Activated CD8-positive, alpha-beta T cell treated with anti-CD3 and anti-CD28 coated beads for 36 hours (primary cell): ENCODE data around the gene GZF1. TPM values are rescaled to one million over a fixed set of nuclear protein-coding genes. Genes with fewer than 3 reads are reported as not detected.

ENCODE experiments used
- ATAC-seq: fragments of 200-7000 bp; cut with Tn5 transposase; one replicate; pipeline ENCODE4 v1.10.0; 2021; ENCODE audit warnings: mild to moderate bottlenecking, moderate library complexity
- CTCF ChIA-PET: fragments of 350-600 bp; sonication (Branson Sonifier 250); formaldehyde crosslinking; loops from one replicate; lab custom pipeline; 2021; ENCODE audit warnings: antibody characterized with exemption; lab: Charles Lee
- POLR2A ChIA-PET: fragments of 350-600 bp; sonication (Branson Sonifier 250); formaldehyde crosslinking; loops from one replicate; lab custom pipeline; 2021; ENCODE audit warnings: antibody characterized with exemption; lab: Charles Lee
- DNase-seq: peaks from one replicate; pipeline ENCODE4 v3.0.0-alpha.2; 2020
- H3K27ac Mint-ChIP-seq: one replicate; pipeline ENCODE4 v1.8.0; 2021; ENCODE audit warnings: mild to moderate bottlenecking, mixed read lengths
- H3K27me3 Mint-ChIP-seq: one replicate; pipeline ENCODE4 v1.8.0; 2021; ENCODE audit warnings: mixed read lengths
- H3K36me3 Mint-ChIP-seq: one replicate; pipeline ENCODE4 v1.8.0; 2021; ENCODE audit warnings: low read depth, mixed read lengths
- H3K4me1 Mint-ChIP-seq: one replicate; pipeline ENCODE4 v1.8.0; 2021; ENCODE audit warnings: low read depth, mixed read lengths
- H3K4me3 Mint-ChIP-seq: one replicate; pipeline ENCODE4 v1.8.0; 2021; ENCODE audit warnings: mild to moderate bottlenecking, moderate library complexity, mixed read lengths
- H3K9me3 Mint-ChIP-seq: one replicate; pipeline ENCODE4 v1.8.0; 2021; ENCODE audit warnings: mixed read lengths
- CTCF ChIP-seq: fragments of 200-600 bp; IDR thresholded peaks from one replicate; pipeline ENCODE4 v1.8.0; 2022; ENCODE audit warnings: antibody characterized with exemption, mild to moderate bottlenecking
- intact Hi-C: fragments of 100-400 bp; cut with micrococcal nuclease; formaldehyde crosslinking; loops from one replicate; pipeline ENCODE4 v1.10.0; 2022
- total RNA-seq, 2 experiments: library from RNA; stranded (reverse); gene quantifications; one replicate each; pipeline ENCODE4 v1.2.3, GENCODE V29; 2021

GZF1 gene
- total RNA-seq, 2 experiments from 2014 or later, result 11.8 to 13.7 TPM

- ChIA-PET POLR2A (no interaction called here), CTCF (interaction anchor here (1.8 kb wide), 1 partner anchor 10 kb away, joined by 8 read pairs; no protein-coding TSS in a partner anchor)
- Mint-ChIP-seq H3K27me3 (no peaks in the 10 kb centered on the region), H3K4me1 (peaks cover 10% of the 10 kb centered on the region), H3K9me3 (no peaks in the 10 kb centered on the region), H3K4me3 (no peak overlapping the region), H3K36me3 (peaks cover 68% of the 10 kb centered on the region), H3K27ac (no peak overlapping the region)
- DNase-seq, result no peak
- TF ChIP-seq CTCF, result no peak
- ATAC-seq, result no peak
- intact Hi-C loops, result no loop called here
Measured at GRCh38 chr20:23390091-23390774, 28.3 kb downstream of the GZF1 start.

- no peaks in the 10 kb centered on the region for H3K9me3 Mint-ChIP-seq
- intact Hi-C loops, result no loop called here
- H3K4me1 Mint-ChIP-seq, result peaks cover 5% of the 10 kb centered on the region
- POLR2A ChIA-PET, result interaction anchor here (0.6 to 0.9 kb wide), 2 partner anchors 23 to 51 kb away, joined by 3 to 4 read pairs; no protein-coding TSS in a partner anchor
- no peaks in the 10 kb centered on the region for H3K27me3 Mint-ChIP-seq
- H3K36me3 Mint-ChIP-seq, result peaks cover 56% of the 10 kb centered on the region
- CTCF ChIA-PET, result interaction anchor here (1.7 kb wide), 1 partner anchor 18 kb away, joined by 3 read pairs; no protein-coding TSS in a partner anchor
- H3K27ac Mint-ChIP-seq, result peak overlapping the region; percentile 18
- no peak for TF ChIP-seq CTCF
- DNase-seq (no peak), ATAC-seq (no peak)
- no peak overlapping the region for H3K4me3 Mint-ChIP-seq
Measured at GRCh38 chr20:23391707-23392310, 29.8 kb downstream of the GZF1 start.

- Mint-ChIP-seq H3K27ac (peak overlapping the region; percentile 16), H3K36me3 (peaks cover 52% of the 10 kb centered on the region), H3K4me3 (no peak overlapping the region), H3K27me3 (no peaks in the 10 kb centered on the region), H3K9me3 (no peaks in the 10 kb centered on the region), H3K4me1 (peaks cover 21% of the 10 kb centered on the region)
- no peak for DNase-seq
- ChIA-PET POLR2A (no interaction called here), CTCF (interaction anchor here (1.2 to 1.3 kb wide), 2 partner anchors 14 to 28 kb away, joined by 3 to 4 read pairs; partner anchors contain the start of gene NAPB)
- intact Hi-C loops, result no loop called here
- ATAC-seq, result no peak
- TF ChIP-seq CTCF, result no peak
Measured at GRCh38 chr20:23393996-23394775, 32.2 kb downstream of the GZF1 start.

GRCh38 chr20:23396950-23397627 is 35.1 kb downstream of the GZF1 start:
- intact Hi-C loops, result no loop called here
- ATAC-seq (no peak), DNase-seq (no peak)
- no peaks in the 10 kb centered on the region for H3K27me3 Mint-ChIP-seq
- peak overlapping the region; percentile 87 for H3K27ac Mint-ChIP-seq
- TF ChIP-seq CTCF, result no peak
- H3K4me1 Mint-ChIP-seq, result peaks cover 46% of the 10 kb centered on the region
- ChIA-PET POLR2A (no interaction called here), CTCF (no interaction called here)
- H3K4me3 Mint-ChIP-seq, result no peak overlapping the region
- H3K36me3 Mint-ChIP-seq, result peaks cover 48% of the 10 kb centered on the region
- no peaks in the 10 kb centered on the region for H3K9me3 Mint-ChIP-seq
